GM13976 (cell line): ENCODE measurements around the gene CD200.
"Not testable (repeated sequence)": the region's sequence is repeated elsewhere in the genome, so short reads cannot be mapped to it uniquely, and the experiment has no call there.

Source experiments
- DNase-seq: peaks from one replicate; pipeline ENCODE4 v3.0.0; 2012; ENCODE audit warnings: low spot score
- in situ Hi-C: fragments of 300-500 bp; cut with MboI; formaldehyde crosslinking; loops from one replicate; pipeline ENCODE4 v1.12.0; 2022; ENCODE audit warnings: low sequenced_read_pairs, mixed read lengths, inconsistent platforms; ENCODE audit not compliant: unreplicated experiment
- TF ChIP-seq, protein P1 (sequence below): IDR thresholded peaks from 2 replicates; pipeline ENCODE4 v1.5.1; 2012; ENCODE audit warnings: borderline replicate concordance, mild to moderate bottlenecking; ENCODE audit not compliant: insufficient read depth; ENCODE audit errors: extremely low read depth, missing control alignments, control extremely low read depth

Gene CD200

DNA sequence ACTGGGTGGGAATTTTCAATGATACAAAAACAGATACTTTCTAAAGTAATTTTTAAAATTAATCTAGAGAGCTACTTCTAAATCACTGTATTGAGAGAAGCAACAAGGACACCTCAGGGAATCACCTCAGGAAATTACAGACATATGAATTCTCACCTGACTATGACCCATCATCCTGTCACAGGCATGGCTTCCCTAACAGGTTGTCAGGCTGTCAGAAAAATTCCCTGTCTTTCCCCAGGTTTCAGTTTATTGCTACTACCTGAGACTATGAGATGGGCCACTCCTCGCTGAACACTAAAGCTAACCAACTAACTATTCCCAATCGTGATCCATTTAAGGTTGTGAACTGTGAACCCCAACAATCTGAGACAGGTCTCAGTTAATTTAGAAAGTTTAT is 66.1 kb downstream of the CD200 start:
- no peak for DNase-seq
- in situ Hi-C loops, result no loop called here

DNA sequence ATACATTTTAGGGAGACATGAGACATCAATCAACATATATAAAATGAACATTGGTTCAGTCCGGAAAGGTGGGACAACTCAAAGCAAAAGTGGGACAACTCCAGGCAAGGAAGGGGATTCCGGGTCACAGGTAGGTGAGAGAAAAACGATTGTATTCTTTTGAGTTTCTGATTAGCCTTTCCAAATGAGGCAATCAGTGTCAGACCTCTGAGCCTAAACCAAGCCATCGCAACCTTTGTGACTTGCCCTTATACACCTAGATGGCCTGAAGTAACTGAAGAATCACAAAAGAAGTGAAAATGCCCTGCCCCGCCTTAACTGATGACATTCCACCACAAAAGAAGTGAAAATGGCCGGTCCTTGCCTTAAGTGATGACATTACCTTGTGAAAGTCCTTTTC is 66.6 kb downstream of the CD200 start:
- in situ Hi-C loops, result not testable (repeated sequence)

More for the DNA sequence above, 66.1 kb downstream of the CD200 start:
- TF ChIP-seq, protein P1, sequence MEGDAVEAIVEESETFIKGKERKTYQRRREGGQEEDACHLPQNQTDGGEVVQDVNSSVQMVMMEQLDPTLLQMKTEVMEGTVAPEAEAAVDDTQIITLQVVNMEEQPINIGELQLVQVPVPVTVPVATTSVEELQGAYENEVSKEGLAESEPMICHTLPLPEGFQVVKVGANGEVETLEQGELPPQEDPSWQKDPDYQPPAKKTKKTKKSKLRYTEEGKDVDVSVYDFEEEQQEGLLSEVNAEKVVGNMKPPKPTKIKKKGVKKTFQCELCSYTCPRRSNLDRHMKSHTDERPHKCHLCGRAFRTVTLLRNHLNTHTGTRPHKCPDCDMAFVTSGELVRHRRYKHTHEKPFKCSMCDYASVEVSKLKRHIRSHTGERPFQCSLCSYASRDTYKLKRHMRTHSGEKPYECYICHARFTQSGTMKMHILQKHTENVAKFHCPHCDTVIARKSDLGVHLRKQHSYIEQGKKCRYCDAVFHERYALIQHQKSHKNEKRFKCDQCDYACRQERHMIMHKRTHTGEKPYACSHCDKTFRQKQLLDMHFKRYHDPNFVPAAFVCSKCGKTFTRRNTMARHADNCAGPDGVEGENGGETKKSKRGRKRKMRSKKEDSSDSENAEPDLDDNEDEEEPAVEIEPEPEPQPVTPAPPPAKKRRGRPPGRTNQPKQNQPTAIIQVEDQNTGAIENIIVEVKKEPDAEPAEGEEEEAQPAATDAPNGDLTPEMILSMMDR, result no peak

DNA sequence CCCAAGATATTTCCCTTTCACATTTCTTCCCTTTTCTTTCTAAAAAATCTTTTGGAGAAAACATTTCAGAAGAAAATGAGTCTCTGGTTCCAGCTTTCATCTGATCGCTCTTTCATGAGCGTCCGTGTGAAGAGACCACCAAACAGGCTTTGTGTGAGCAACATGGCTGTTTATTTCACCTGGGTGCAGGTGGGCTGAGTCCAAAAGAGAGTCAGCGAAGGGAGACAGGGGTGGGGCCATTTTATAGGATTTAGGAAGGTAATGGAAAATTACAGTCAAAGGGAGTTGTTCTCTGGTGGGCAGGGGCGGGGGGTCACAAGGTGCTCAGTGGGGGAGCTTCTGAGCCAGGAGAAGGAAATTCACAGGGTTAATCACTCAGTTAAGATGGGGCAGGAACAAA is 67.4 kb downstream of the CD200 start:
- DNase-seq, in situ Hi-C loops: not testable (repeated sequence)

More for the DNA sequence above, 66.6 kb downstream of the CD200 start:
- DNase-seq, result not testable (repeated sequence)

DNA sequence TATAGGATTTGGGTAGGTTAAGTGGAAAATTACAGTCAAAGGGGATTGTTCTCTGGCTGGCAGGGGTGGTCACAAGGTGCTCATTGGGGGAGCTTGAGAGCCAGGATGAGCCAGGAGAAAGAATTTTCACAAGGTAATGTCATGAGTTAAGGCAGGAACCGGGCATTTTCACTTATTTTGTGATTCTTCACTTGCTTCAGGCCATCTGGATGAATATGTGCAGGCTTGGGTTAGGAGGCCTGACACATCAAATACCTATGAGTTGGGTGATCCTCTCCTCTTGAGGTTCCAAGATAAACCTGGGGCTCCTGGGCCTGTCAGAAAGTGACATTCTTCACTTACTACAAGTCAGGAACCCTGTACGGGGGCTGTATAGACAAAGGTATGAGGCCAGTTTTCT is 68.7 kb downstream of the CD200 start:
- no peak for DNase-seq
- in situ Hi-C loops, result no loop called here
- TF ChIP-seq, protein P1, result no peak

DNA sequence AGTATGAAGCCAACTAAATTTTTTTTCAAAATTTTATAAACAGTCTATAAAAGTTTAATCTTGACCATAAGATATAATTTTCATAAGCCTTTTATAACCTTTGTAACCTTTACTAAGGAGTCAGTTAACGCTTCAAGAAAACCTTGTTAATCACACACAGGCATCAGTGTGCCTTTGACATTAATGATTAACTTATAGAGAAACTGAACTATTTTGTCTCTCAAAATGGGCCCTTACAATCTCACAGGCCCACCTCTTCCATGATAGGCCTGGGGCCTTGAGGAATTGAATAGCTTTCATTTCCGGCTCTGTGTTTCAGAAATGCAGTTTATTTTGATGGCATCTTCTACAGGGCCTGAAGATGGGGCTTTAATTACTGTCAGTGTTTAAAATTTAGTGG is 70.1 kb downstream of the CD200 start:
- TF ChIP-seq, protein P1, result no peak
- in situ Hi-C loops, result no loop called here
- DNase-seq, result no peak

DNA sequence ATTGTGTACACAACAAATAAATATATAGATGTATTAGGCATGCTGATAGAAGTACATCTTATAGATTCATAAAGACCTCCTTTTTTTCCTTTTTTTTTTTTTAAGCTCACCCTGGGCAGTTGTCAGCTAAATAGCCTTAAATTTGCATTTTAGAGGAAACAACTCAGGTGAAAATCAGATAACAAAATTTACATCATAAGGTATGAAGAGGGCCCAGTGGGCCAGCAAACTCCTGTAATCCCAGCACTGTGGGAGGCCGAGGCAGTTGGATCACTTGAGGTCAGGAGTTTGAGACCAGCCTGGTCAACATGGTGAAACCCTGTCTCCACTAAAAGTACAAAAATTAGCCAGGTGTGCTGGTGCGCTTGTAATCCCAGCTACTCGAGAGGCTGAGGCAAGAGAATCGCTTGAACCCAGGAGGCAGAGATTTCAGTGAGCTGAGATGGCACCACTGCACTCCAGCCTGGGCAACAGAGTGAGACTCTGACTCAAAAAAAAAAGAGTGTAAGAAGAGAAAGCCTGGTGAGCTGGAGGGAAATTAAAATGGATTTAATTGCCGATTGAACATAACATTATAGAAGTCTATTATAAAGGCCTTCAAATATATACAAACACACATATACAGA is 72.1 kb downstream of the CD200 start:
- in situ Hi-C loops, DNase-seq: not testable (repeated sequence)

DNA sequence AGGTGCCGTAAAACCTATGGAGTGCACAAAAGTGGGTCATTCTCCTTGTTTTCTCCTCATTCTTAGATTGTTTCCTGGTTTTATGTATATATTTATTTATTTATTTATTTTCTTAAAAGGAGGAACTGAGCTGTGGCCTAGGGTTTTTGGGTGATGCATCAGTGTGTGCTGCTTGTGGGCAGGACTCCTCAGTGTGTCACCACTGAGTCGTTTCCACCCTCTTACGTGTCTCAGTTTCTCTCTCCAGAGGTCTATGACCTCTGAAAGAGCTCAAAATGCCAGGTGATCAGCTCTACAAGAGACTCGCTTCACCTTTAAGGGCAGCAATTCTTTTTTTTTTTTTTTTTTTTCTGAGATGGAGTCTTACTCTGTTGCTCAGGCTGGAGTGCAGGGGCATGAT is 72.9 kb downstream of the CD200 start:
- TF ChIP-seq, protein P1, result no peak
- in situ Hi-C loops, result no loop called here
- DNase-seq, result no peak

DNA sequence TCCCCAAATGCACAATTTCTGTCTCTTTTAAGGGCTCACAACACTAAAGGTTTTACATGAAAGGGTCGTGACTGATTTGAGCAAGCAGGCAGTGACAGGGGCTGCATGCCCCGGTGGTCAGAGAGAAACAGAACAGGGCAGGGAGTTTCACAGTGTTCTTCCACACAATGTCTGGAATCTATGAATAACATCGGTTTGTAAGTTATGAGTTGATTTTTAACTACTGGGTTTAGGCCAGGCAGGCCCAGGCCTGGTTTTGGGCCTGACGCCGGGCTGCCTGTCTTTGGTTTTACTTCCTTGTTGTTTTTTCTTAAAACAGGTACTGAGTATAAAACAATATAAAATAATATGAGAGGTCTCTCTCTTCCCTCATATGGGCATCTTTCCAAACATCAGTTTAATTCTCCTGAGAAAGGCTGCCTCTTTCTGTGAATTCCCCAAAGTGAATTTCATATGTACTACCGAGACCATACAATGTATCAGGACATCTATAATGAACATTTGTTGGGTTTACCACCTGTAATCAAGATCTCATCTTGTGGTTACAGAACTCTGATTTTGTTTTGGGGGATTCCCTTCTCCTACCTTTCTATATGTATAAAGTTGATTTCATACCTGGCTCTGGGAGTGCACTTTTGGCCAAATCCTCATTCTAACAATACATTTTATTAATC is 74.4 kb downstream of the CD200 start:
- DNase-seq, result no peak
- in situ Hi-C loops, result no loop called here
- TF ChIP-seq, protein P1, result no peak
